Right lobe of liver (tissue), 4 donors: ENCODE measurements around the gene CDH13.

Source experiments
- CTCF ChIP-seq, 4 donors: fragments of 200-600 bp in 3 of 4; fragments of 450-650 bp in 1 of 4; IDR thresholded peaks; one replicate each; pipeline versions ENCODE4 v1.5.1 to v1.8.0; 2016 to 2022; ENCODE audit warnings: antibody characterized with exemption in 4 of 4, mild to moderate bottlenecking in 2 of 4
- POLR2A ChIP-seq: fragments of 450-650 bp; IDR thresholded peaks from one replicate; pipeline ENCODE4 v1.6.1; 2017; ENCODE audit warnings: antibody characterized with exemption, mild to moderate bottlenecking
- donor health status: DM: no; HTN: no; CAD: no.
- donor health status: DM: no; HTN: no; CAD: no.
- donor health status: DM: no; HTN: yes; CAD: no.

- TF ChIP-seq CTCF (IDR thresholded peaks at IDR 0.05) (no peak), POLR2A (no peak)
Measured at GRCh38 chr16:83353241-83353640, 726.5 kb downstream of the CDH13 start.
